H1 (cell line): ENCODE results near the gene RBM42.

Experiments
- CTCF ChIP-seq, 3 experiments: IDR thresholded peaks; 1 replicate in 2 of 3; 2 replicates in 1 of 3; pipeline versions ENCODE4 v1.5.1 to v1.6.1; 2011; ENCODE audit warnings: low read length in 3 of 3, mild to moderate bottlenecking in 3 of 3, inconsistent platforms in 2 of 3, low read depth in 1 of 3, moderate library complexity in 1 of 3; ENCODE audit not compliant: insufficient read depth in 1 of 3; ENCODE audit errors: control extremely low read depth in 1 of 3
- RAD21 ChIP-seq, 2 experiments: IDR thresholded peaks in 1 of 2; conservative IDR thresholded peaks in 1 of 2; 2 replicates each; pipeline ENCODE4 v1.6.1; 2011; ENCODE audit warnings: low read depth in 2 of 2, low read length in 2 of 2, improper control_type of control experiment in 1 of 2, inconsistent platforms in 1 of 2, mild to moderate bottlenecking in 1 of 2, moderate library complexity in 1 of 2
- TAF7 ChIP-seq: optimal IDR thresholded peaks from 2 replicates; pipeline ENCODE3; 2011; ENCODE audit warnings: low read depth, mild to moderate bottlenecking, inconsistent platforms, low read length, moderate library complexity, borderline replicate concordance
- USF2 ChIP-seq: IDR thresholded peaks from 2 replicates; pipeline ENCODE4 v1.6.1; 2011; ENCODE audit warnings: low read length, improper control_type of control experiment
- ZNF274 ChIP-seq: IDR thresholded peaks from 2 replicates; pipeline ENCODE4 v1.7.0; 2012; ENCODE audit warnings: low read length, borderline replicate concordance; ENCODE audit errors: extremely low read depth

- no peak for TF ChIP-seq ZNF274
- no peak for TF ChIP-seq RAD21 (IDR thresholded peaks at IDR 0.05 in 1 of 2, conservative IDR thresholded peaks at IDR 0.05 in 1 of 2; ENCODE audit: low read depth in 2 of 2, low read length in 2 of 2)
- TF ChIP-seq CTCF (IDR thresholded peaks at IDR 0.05; ENCODE audit: control extremely low read depth in 1 of 3, insufficient read depth in 1 of 3, low read depth in 1 of 3, low read length in 3 of 3): no peak
- no peak for TF ChIP-seq TAF7
- TF ChIP-seq USF2: no peak
These were observed 32.9 kb upstream of the RBM42 start for GRCh38 chr19:35595928-35596327.
